ENCODE results near the gene TMEM150B. TPM values are rescaled to one million over a fixed set of nuclear protein-coding genes. Genes with fewer than 3 reads are reported as not detected.

Gene TMEM150B
- total RNA-seq, 4 donors from 2014 or later, result 5.5 to 17.1 (median 7.7) TPM

GRCh38 chr19:55345818-55346724, 20.9 kb upstream of the TMEM150B start:
- peak overlapping the region in 1 of 4 donors; percentile 56 for H3K27ac ChIP-seq
- DNase-seq (ENCODE audit: low spot score in 2 of 2), result peak in 1 of 2 donors; percentile 34
- no peak overlapping the region for H3K4me3 ChIP-seq
- peaks cover 0 to 8% of the 10 kb centered on the region in 2 donors for H3K27me3 ChIP-seq
- no peaks in the 10 kb centered on the region for H3K9me3 ChIP-seq
- peaks cover 0 to 60% (median 0%) of the 10 kb centered on the region in 3 donors for H3K36me3 ChIP-seq
- WGBS, 2 donors, result 76 to 77% methylated on average over 34 to 41 of the region's 43 CpGs
- H3K4me1 ChIP-seq, result peaks cover 0 to 43% (median 16%) of the 10 kb centered on the region in 4 donors
- no peak for TF ChIP-seq CTCF (IDR thresholded peaks at IDR 0.05)
- TF ChIP-seq EP300 (IDR thresholded peaks at IDR 0.05), result no peak
- TF ChIP-seq POLR2A (IDR thresholded peaks at IDR 0.05), result no peak

GRCh38 chr19:55345101-55345817, 20.1 kb upstream of the TMEM150B start:
- H3K36me3 ChIP-seq, result peaks cover 0 to 56% (median 0%) of the 10 kb centered on the region in 3 donors
- peak overlapping the region in 1 of 4 donors; percentile 47 for H3K27ac ChIP-seq
- H3K9me3 ChIP-seq, result no peaks in the 10 kb centered on the region
- TF ChIP-seq EP300 (IDR thresholded peaks at IDR 0.05) (no peak), POLR2A (IDR thresholded peaks at IDR 0.05) (no peak), CTCF (IDR thresholded peaks at IDR 0.05) (no peak)
- H3K4me1 ChIP-seq, result peaks cover 0 to 52% (median 24%) of the 10 kb centered on the region in 4 donors
- H3K4me3 ChIP-seq, result no peak overlapping the region
- no peaks in the 10 kb centered on the region for H3K27me3 ChIP-seq
- WGBS, 2 donors, result 76 to 78% methylated on average over 22 of the region's 22 CpGs
- DNase-seq (ENCODE audit: low spot score in 2 of 2), result no peak

- WGBS, 2 donors, result 64 to 71% methylated on average over 9 of the region's 9 CpGs
- Histone ChIP-seq H3K27ac (no peak overlapping the region), H3K9me3 (no peaks in the 10 kb centered on the region), H3K4me1 (peaks cover 0 to 55% (median 26%) of the 10 kb centered on the region in 4 donors), H3K4me3 (no peak overlapping the region), H3K27me3 (no peaks in the 10 kb centered on the region), H3K36me3 (peaks cover 0 to 56% (median 0%) of the 10 kb centered on the region in 3 donors)
- DNase-seq (ENCODE audit: low spot score in 2 of 2), result no peak
- TF ChIP-seq EP300 (IDR thresholded peaks at IDR 0.05) (no peak), CTCF (IDR thresholded peaks at IDR 0.05) (no peak), POLR2A (IDR thresholded peaks at IDR 0.05) (no peak)
Measured at GRCh38 chr19:55344444-55344843, 19.3 kb upstream of the TMEM150B start.

GRCh38 chr19:55341595-55342531, 16.7 kb upstream of the TMEM150B start:
- no peaks in the 10 kb centered on the region for H3K9me3 ChIP-seq
- H3K27ac ChIP-seq, result peak overlapping the region in 2 of 4 donors; percentile 96 to 99
- no peaks in the 10 kb centered on the region for H3K27me3 ChIP-seq
- no peak for DNase-seq (ENCODE audit: low spot score in 2 of 2)
- H3K4me1 ChIP-seq, result peaks cover 0 to 52% (median 31%) of the 10 kb centered on the region in 4 donors
- H3K4me3 ChIP-seq, result peak overlapping the region in 2 of 4 donors; percentile 81 to 97
- WGBS, 2 donors, result 83% methylated on average over 34 to 42 of the region's 50 CpGs
- peaks cover 0 to 46% (median 0%) of the 10 kb centered on the region in 3 donors for H3K36me3 ChIP-seq
- TF ChIP-seq POLR2A (IDR thresholded peaks at IDR 0.05) (no peak), CTCF (IDR thresholded peaks at IDR 0.05) (no peak), EP300 (IDR thresholded peaks at IDR 0.05) (no peak)
